ENCODE data around the gene CLCN2. TPM values are rescaled to one million over a fixed set of nuclear protein-coding genes. Genes with fewer than 3 reads are reported as not detected.

Gene CLCN2
- total RNA-seq, 1 donor from 2014 or later, result 9.0 TPM

DNA sequence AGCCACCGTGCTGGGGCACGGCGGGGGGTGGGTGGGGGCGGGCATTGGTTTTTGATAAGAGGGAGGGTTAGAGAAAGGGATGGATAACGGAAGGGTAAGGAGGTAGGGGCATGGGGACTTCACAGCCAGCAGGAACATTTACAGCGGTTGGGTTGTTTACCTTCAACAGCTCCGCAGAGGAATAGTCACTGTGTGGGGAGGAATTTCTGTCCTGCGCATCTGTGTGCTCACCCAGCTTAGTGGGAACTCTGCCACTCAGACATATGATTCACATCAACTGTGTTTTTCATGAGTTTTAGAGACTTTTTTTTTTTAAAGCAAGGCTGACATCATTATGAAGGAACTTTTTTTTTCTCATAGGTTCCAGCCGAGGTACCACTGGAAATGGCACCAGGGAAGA, 38.0 kb upstream of the CLCN2 start:
- H3K79me2 ChIP-seq (ENCODE audit: insufficient read depth, low read length), result no peaks in the 10 kb centered on the region
- FAIRE-seq, result peak; percentile 94
- TF ChIP-seq EZH2 (IDR thresholded peaks at IDR 0.05; ENCODE audit: insufficient read depth, low read length), result no peak
- H3K9me3 ChIP-seq (ENCODE audit: insufficient read depth, low read depth, low read length), result no peaks in the 10 kb centered on the region
- H3K4me2 ChIP-seq (ENCODE audit: low read length), result peak overlapping the region; percentile 23
- Mint-ChIP-seq H3K4me1 (ENCODE audit: low read depth, unreplicated experiment) (peaks cover 3% of the 10 kb centered on the region), H3K9me3 (ENCODE audit: unreplicated experiment) (no peaks in the 10 kb centered on the region), H3K27ac (ENCODE audit: unreplicated experiment) (peak overlapping the region; percentile 58), H3K4me3 (ENCODE audit: unreplicated experiment) (no peak overlapping the region), H3K36me3 (ENCODE audit: low read depth, unreplicated experiment) (no peaks in the 10 kb centered on the region), H3K27me3 (ENCODE audit: low read depth, unreplicated experiment) (peaks cover 30% of the 10 kb centered on the region)
- no peak overlapping the region for H3K9ac ChIP-seq (ENCODE audit: low read length)
- no peak overlapping the region for H3K27ac ChIP-seq (ENCODE audit: low read depth, low read length)
- peak; percentile 93 for DNase-seq (ENCODE audit: low read depth)
- no peaks in the 10 kb centered on the region for H4K20me1 ChIP-seq (ENCODE audit: insufficient read depth, low read length)
- H3K4me3 ChIP-seq (ENCODE audit: insufficient read depth, low read depth, low read length), result no peak overlapping the region
- no peak overlapping the region for H2AFZ ChIP-seq (ENCODE audit: low read depth, low read length)
- no peaks in the 10 kb centered on the region for H3K4me1 ChIP-seq (ENCODE audit: insufficient read depth, low read length)
- no peaks in the 10 kb centered on the region for H3K36me3 ChIP-seq (ENCODE audit: insufficient read depth, low read length)
- peaks cover 17% of the 10 kb centered on the region for H3K27me3 ChIP-seq (ENCODE audit: insufficient read depth, low read length)

DNA sequence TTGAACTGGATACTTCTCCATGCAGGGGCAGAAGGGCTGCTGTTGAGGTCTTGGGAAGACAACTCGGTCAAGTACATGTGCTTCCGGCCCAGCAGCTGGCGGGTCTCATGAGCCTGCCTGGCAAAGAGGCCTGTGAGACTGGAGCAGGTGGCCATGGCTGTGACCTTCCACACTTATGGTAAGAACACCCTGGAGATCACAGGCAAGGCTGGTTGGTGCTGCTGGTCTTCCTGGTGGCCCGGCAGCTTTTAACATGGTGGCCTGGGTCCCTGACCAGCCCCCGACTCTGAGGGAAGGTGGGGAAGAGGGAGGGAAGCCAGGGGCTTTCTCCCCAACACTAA, 33.9 kb upstream of the CLCN2 start:
- Mint-ChIP-seq H3K4me3 (ENCODE audit: unreplicated experiment) (no peak overlapping the region), H3K27ac (ENCODE audit: unreplicated experiment) (no peak overlapping the region), H3K9me3 (ENCODE audit: unreplicated experiment) (no peaks in the 10 kb centered on the region), H3K27me3 (ENCODE audit: low read depth, unreplicated experiment) (peaks cover 24% of the 10 kb centered on the region), H3K36me3 (ENCODE audit: low read depth, unreplicated experiment) (peaks cover 3% of the 10 kb centered on the region), H3K4me1 (ENCODE audit: low read depth, unreplicated experiment) (peaks cover 3% of the 10 kb centered on the region)
- no peaks in the 10 kb centered on the region for H3K9me3 ChIP-seq (ENCODE audit: insufficient read depth, low read depth, low read length)
- no peak for TF ChIP-seq EZH2 (IDR thresholded peaks at IDR 0.05; ENCODE audit: insufficient read depth, low read length)
- TF ChIP-seq, protein P1, sequence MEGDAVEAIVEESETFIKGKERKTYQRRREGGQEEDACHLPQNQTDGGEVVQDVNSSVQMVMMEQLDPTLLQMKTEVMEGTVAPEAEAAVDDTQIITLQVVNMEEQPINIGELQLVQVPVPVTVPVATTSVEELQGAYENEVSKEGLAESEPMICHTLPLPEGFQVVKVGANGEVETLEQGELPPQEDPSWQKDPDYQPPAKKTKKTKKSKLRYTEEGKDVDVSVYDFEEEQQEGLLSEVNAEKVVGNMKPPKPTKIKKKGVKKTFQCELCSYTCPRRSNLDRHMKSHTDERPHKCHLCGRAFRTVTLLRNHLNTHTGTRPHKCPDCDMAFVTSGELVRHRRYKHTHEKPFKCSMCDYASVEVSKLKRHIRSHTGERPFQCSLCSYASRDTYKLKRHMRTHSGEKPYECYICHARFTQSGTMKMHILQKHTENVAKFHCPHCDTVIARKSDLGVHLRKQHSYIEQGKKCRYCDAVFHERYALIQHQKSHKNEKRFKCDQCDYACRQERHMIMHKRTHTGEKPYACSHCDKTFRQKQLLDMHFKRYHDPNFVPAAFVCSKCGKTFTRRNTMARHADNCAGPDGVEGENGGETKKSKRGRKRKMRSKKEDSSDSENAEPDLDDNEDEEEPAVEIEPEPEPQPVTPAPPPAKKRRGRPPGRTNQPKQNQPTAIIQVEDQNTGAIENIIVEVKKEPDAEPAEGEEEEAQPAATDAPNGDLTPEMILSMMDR (IDR thresholded peaks at IDR 0.05; ENCODE audit: insufficient read depth, low read depth, low read length), result no peak
- DNase-seq (ENCODE audit: low read depth), result no peak
- no peaks in the 10 kb centered on the region for H3K36me3 ChIP-seq (ENCODE audit: insufficient read depth, low read length)
- no peak overlapping the region for H3K4me3 ChIP-seq (ENCODE audit: insufficient read depth, low read depth, low read length)
- H3K9ac ChIP-seq (ENCODE audit: low read length), result no peak overlapping the region
- H3K4me2 ChIP-seq (ENCODE audit: low read length), result no peak overlapping the region
- H3K79me2 ChIP-seq (ENCODE audit: insufficient read depth, low read length), result no peaks in the 10 kb centered on the region
- no peak overlapping the region for H3K27ac ChIP-seq (ENCODE audit: low read depth, low read length)
- no peaks in the 10 kb centered on the region for H4K20me1 ChIP-seq (ENCODE audit: insufficient read depth, low read length)
- FAIRE-seq, result no peak
- H3K4me1 ChIP-seq (ENCODE audit: insufficient read depth, low read length), result no peaks in the 10 kb centered on the region
- H2AFZ ChIP-seq (ENCODE audit: low read depth, low read length), result no peak overlapping the region
- H3K27me3 ChIP-seq (ENCODE audit: insufficient read depth, low read length), result peaks cover 15% of the 10 kb centered on the region

DNA sequence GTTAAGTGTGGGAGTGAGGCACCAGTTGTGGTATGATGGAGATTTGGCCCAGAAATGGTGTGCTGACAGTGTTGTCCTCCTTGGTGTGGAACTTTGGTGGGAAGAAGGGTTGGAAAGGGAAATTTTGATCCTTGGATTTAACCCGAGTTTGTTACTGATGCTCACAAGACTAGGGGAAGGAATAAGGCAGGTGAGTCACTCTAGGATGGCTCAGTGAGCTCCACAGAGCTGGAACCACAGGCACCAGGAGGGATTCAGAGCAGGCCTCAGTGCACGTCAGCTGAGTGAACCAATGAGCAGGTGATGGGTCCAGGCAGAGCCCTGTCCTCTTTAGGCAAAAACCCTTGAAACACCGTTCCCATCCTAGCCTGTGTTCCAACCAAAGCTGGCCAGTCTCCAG, 29.9 kb upstream of the CLCN2 start:
- Histone ChIP-seq H2AFZ (ENCODE audit: low read depth, low read length) (no peak overlapping the region), H3K4me2 (ENCODE audit: low read length) (no peak overlapping the region), H3K4me3 (ENCODE audit: insufficient read depth, low read depth, low read length) (no peak overlapping the region), H3K9me3 (ENCODE audit: insufficient read depth, low read depth, low read length) (no peaks in the 10 kb centered on the region), H3K27ac (ENCODE audit: low read depth, low read length) (no peak overlapping the region), H3K36me3 (ENCODE audit: insufficient read depth, low read length) (no peaks in the 10 kb centered on the region), H3K4me1 (ENCODE audit: insufficient read depth, low read length) (no peaks in the 10 kb centered on the region), H3K27me3 (ENCODE audit: insufficient read depth, low read length) (peaks cover 16% of the 10 kb centered on the region), H4K20me1 (ENCODE audit: insufficient read depth, low read length) (no peaks in the 10 kb centered on the region), H3K9ac (ENCODE audit: low read length) (no peak overlapping the region), H3K79me2 (ENCODE audit: insufficient read depth, low read length) (no peaks in the 10 kb centered on the region)
- H3K36me3 Mint-ChIP-seq (ENCODE audit: low read depth, unreplicated experiment), result peaks cover 5% of the 10 kb centered on the region
- H3K27ac Mint-ChIP-seq (ENCODE audit: unreplicated experiment), result no peak overlapping the region
- no peak for TF ChIP-seq EZH2 (IDR thresholded peaks at IDR 0.05; ENCODE audit: insufficient read depth, low read length)
- TF ChIP-seq, protein P1 (IDR thresholded peaks at IDR 0.05; ENCODE audit: insufficient read depth, low read depth, low read length), result no peak
- no peaks in the 10 kb centered on the region for H3K4me1 Mint-ChIP-seq (ENCODE audit: low read depth, unreplicated experiment)
- H3K4me3 Mint-ChIP-seq (ENCODE audit: unreplicated experiment), result no peak overlapping the region
- H3K27me3 Mint-ChIP-seq (ENCODE audit: low read depth, unreplicated experiment), result peaks cover 44% of the 10 kb centered on the region
- no peak for DNase-seq (ENCODE audit: low read depth)
- no peak for FAIRE-seq
- no peaks in the 10 kb centered on the region for H3K9me3 Mint-ChIP-seq (ENCODE audit: unreplicated experiment)

Data from astrocyte (in vitro differentiated cells and primary cell).